ENCODE data around the gene KIAA1210. TPM values are rescaled to one million over a fixed set of nuclear protein-coding genes. Genes with fewer than 3 reads are reported as not detected.
"Not testable (repeated sequence)": the region's sequence is repeated elsewhere in the genome, so short reads cannot be mapped to it uniquely, and the experiment has no call there.

The KIAA1210 gene
- total RNA-seq, 1 experiment from 2014 or later = not detected

DNA sequence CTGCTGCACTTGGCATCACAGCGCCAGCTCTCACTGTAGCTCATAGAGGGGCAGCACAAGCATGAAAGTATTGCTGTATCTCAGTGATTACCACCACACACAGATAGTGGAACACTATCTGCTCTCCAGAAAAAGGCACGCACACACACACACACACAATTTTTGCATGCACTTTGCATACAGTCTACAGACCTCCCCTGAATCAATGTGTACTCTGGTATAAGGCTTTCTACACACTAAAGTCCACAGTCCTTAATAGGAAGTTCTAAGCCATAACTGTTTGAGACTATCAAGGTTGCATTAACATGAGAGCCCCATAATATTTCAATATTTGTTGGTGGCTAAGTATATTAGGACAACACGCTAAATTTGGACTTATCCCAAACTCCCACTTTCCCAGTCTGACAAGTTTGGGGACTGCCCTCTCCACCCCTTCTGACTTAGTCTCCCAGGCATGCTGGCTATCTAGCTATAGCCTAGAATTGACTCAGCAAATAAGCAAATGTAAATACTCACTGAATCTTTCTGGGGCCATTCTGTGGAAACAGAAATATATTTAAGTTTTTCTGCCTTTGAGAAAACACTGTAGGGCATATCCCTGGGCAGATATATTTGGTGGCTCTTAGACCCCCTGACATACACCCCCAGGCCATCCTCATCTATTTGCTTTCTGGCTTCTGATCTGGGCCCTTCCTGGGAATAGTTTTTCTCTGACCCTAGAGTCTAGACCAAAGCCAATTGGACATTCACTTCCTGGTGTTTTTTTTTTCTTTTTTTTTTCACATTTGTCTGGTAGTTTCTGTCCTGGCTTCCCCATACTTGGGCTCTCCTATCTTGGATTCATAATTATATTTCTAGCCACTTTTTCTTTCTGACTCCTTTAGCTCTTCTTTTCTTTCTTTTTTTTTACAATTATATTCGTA lies 91.2 kb downstream of the KIAA1210 start:
- no peaks in the 10 kb centered on the region for H3K9me3 ChIP-seq (ENCODE audit: control insufficient read depth, insufficient read depth, low read depth, low read length)
- no peak for ATAC-seq
- no peak for TF ChIP-seq POLR2AphosphoS5 (IDR thresholded peaks at IDR 0.05; ENCODE audit: low read depth, low read length)
- TF ChIP-seq, protein P1, sequence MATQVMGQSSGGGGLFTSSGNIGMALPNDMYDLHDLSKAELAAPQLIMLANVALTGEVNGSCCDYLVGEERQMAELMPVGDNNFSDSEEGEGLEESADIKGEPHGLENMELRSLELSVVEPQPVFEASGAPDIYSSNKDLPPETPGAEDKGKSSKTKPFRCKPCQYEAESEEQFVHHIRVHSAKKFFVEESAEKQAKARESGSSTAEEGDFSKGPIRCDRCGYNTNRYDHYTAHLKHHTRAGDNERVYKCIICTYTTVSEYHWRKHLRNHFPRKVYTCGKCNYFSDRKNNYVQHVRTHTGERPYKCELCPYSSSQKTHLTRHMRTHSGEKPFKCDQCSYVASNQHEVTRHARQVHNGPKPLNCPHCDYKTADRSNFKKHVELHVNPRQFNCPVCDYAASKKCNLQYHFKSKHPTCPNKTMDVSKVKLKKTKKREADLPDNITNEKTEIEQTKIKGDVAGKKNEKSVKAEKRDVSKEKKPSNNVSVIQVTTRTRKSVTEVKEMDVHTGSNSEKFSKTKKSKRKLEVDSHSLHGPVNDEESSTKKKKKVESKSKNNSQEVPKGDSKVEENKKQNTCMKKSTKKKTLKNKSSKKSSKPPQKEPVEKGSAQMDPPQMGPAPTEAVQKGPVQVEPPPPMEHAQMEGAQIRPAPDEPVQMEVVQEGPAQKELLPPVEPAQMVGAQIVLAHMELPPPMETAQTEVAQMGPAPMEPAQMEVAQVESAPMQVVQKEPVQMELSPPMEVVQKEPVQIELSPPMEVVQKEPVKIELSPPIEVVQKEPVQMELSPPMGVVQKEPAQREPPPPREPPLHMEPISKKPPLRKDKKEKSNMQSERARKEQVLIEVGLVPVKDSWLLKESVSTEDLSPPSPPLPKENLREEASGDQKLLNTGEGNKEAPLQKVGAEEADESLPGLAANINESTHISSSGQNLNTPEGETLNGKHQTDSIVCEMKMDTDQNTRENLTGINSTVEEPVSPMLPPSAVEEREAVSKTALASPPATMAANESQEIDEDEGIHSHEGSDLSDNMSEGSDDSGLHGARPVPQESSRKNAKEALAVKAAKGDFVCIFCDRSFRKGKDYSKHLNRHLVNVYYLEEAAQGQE (IDR thresholded peaks at IDR 0.05; ENCODE audit: insufficient read depth in 1 of 2, low read depth in 2 of 2, low read length in 1 of 2) = no peak
- TF ChIP-seq, protein P2, sequence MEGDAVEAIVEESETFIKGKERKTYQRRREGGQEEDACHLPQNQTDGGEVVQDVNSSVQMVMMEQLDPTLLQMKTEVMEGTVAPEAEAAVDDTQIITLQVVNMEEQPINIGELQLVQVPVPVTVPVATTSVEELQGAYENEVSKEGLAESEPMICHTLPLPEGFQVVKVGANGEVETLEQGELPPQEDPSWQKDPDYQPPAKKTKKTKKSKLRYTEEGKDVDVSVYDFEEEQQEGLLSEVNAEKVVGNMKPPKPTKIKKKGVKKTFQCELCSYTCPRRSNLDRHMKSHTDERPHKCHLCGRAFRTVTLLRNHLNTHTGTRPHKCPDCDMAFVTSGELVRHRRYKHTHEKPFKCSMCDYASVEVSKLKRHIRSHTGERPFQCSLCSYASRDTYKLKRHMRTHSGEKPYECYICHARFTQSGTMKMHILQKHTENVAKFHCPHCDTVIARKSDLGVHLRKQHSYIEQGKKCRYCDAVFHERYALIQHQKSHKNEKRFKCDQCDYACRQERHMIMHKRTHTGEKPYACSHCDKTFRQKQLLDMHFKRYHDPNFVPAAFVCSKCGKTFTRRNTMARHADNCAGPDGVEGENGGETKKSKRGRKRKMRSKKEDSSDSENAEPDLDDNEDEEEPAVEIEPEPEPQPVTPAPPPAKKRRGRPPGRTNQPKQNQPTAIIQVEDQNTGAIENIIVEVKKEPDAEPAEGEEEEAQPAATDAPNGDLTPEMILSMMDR (IDR thresholded peaks at IDR 0.05) = no peak
- no peak for TF ChIP-seq SIN3A (IDR thresholded peaks at IDR 0.05; ENCODE audit: borderline replicate concordance, insufficient read depth, low read depth, low read length)
- TF ChIP-seq TCF7L2 (IDR thresholded peaks at IDR 0.05; ENCODE audit: low read depth, low read length) = no peak
- no TSS peak for BruUV-seq (replicated peaks)
- H3K4me3 ChIP-seq (ENCODE audit: low read depth in 2 of 2, low read length in 2 of 2) = no peak overlapping the region
- DNase-seq (ENCODE audit: low read depth, low spot score) = no peak
- H3K36me3 ChIP-seq (ENCODE audit: control insufficient read depth, insufficient read depth, low read length) = no peaks in the 10 kb centered on the region
- ChIA-PET POLR2A (no interaction called here), CTCF (no interaction called here)
- peaks cover 17% of the 10 kb centered on the region for H3K4me1 ChIP-seq (ENCODE audit: control insufficient read depth, insufficient read depth, low read length)
- intact Hi-C loops (cut with micrococcal nuclease; ENCODE audit: unreplicated experiment) (no loop called here), in situ Hi-C loops (cut with HindIII; ENCODE audit: low pct_unique_long_range_greater_than_20kb, low sequenced_read_pairs) (no loop called here)
- no peaks in the 10 kb centered on the region for H3K27me3 ChIP-seq (ENCODE audit: control insufficient read depth, insufficient read depth, low read length)
- H3K27ac ChIP-seq (ENCODE audit: low read length) = no peak overlapping the region

DNA sequence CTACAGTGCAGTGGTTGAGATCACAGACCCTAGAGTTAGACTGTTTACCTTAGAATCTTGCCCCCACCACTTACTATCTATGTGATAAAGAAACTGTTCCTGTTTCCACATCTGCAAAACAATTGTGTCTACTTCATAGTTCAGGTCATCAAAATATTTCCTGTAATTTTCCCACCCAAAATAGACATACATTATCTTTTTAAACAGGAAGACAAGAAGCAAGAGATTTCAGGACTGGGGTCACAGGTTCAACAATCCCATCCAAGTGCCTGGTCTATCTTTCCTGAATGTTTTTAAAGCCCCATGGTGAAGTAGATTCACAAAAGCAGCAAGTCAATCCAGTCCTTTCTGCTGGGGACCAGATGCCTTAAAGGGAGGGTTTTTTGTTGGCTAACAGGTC lies 96.6 kb downstream of the KIAA1210 start:
- CTCF ChIA-PET = no interaction called here
- TF ChIP-seq SIN3A (IDR thresholded peaks at IDR 0.05; ENCODE audit: borderline replicate concordance, insufficient read depth, low read depth, low read length) (no peak), TCF7L2 (IDR thresholded peaks at IDR 0.05; ENCODE audit: low read depth, low read length) (no peak), POLR2AphosphoS5 (IDR thresholded peaks at IDR 0.05; ENCODE audit: low read depth, low read length) (no peak)
- TF ChIP-seq, protein P2 (IDR thresholded peaks at IDR 0.05) = no peak
- TF ChIP-seq, protein P1 (IDR thresholded peaks at IDR 0.05; ENCODE audit: insufficient read depth in 1 of 2, low read depth in 2 of 2, low read length in 1 of 2) = no peak

DNA sequence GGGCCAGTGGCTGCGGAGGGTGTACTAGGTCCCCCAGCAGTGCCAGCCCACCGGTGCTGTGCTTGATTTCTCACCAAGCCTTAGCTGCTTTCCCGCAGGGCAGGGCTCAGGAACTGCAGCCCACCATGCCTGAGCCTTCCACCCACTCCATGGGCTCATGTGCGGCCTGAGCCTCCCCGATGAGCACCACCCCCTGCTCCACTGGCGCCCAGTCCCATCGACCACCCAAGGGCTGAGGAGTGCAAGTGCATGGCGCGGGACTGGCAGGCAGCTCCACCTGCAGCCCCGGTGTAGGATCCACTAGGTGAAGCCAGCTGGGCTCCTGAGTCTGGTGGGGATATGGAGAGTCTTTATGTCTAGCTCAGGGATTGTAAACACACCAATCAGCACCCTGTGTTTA lies 98.0 kb downstream of the KIAA1210 start:
- ATAC-seq; H3K36me3 ChIP-seq (ENCODE audit: control insufficient read depth, insufficient read depth, low read length); DNase-seq (ENCODE audit: low read depth, low spot score); in situ Hi-C loops (cut with HindIII; ENCODE audit: low pct_unique_long_range_greater_than_20kb, low sequenced_read_pairs); H3K27me3 ChIP-seq (ENCODE audit: control insufficient read depth, insufficient read depth, low read length); CTCF ChIA-PET; H3K9me3 ChIP-seq (ENCODE audit: control insufficient read depth, insufficient read depth, low read depth, low read length); POLR2A ChIA-PET; H3K4me3 ChIP-seq (ENCODE audit: low read depth in 2 of 2, low read length in 2 of 2); intact Hi-C loops (cut with micrococcal nuclease; ENCODE audit: unreplicated experiment); BruUV-seq (replicated peaks); H3K4me1 ChIP-seq (ENCODE audit: control insufficient read depth, insufficient read depth, low read length); H3K27ac ChIP-seq (ENCODE audit: low read length): not testable (repeated sequence)

More for the DNA sequence above, 96.6 kb downstream of the KIAA1210 start:
- intact Hi-C loops (cut with micrococcal nuclease; ENCODE audit: unreplicated experiment) = no loop called here
- Histone ChIP-seq H3K9me3 (ENCODE audit: control insufficient read depth, insufficient read depth, low read depth, low read length) (no peaks in the 10 kb centered on the region), H3K36me3 (ENCODE audit: control insufficient read depth, insufficient read depth, low read length) (no peaks in the 10 kb centered on the region), H3K4me3 (ENCODE audit: low read depth in 2 of 2, low read length in 2 of 2) (no peak overlapping the region), H3K4me1 (ENCODE audit: control insufficient read depth, insufficient read depth, low read length) (no peaks in the 10 kb centered on the region; the same call in 1 of the 2 replicates), H3K27me3 (ENCODE audit: control insufficient read depth, insufficient read depth, low read length) (no peaks in the 10 kb centered on the region), H3K27ac (ENCODE audit: low read length) (peak overlapping the region; percentile 20; the same call in 1 of the 2 replicates)
- no peak for DNase-seq (ENCODE audit: low read depth, low spot score)
- no TSS peak for BruUV-seq (replicated peaks)
- POLR2A ChIA-PET = no interaction called here
- ATAC-seq = no peak
- in situ Hi-C loops (cut with HindIII; ENCODE audit: low pct_unique_long_range_greater_than_20kb, low sequenced_read_pairs) = no loop called here

Measured in Panc1 (cell line).